ENCODE results near the gene SEL1L3.
A peak's percentile ranks its signal among the peaks of the same experiment; 100 is the strongest.

Gene SEL1L3

DNA sequence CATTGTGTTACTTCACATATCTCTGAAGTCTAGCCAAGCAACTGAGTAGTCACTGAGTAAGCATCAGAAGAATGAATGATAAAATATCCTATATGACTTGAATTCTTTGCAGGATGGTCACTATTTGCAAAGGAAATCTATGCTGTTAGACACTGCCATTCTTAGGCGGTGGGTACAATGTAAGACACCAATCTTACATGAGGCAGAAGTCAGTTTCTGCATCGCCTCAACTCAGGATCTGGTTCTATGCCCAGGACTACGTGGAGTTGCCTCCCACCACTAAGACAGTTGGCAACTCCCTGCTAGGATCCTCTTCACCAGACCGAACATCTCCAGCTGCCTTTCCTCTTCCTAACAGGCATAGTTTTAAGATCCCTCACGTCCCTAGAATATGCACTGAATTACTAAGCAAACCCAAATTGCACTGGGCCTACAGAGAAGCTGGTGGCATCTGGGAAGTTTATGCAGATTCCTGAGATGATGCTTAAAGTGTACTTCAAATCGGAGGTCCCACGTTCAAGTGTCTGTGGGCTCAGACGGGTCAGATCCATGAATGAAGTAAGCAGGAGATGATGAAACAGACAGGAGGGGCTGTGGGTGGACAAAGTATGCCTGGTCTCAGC is 45.6 kb downstream of the SEL1L3 start:
- DNase-seq (ENCODE audit: low spot score), result peak; percentile 67

DNA sequence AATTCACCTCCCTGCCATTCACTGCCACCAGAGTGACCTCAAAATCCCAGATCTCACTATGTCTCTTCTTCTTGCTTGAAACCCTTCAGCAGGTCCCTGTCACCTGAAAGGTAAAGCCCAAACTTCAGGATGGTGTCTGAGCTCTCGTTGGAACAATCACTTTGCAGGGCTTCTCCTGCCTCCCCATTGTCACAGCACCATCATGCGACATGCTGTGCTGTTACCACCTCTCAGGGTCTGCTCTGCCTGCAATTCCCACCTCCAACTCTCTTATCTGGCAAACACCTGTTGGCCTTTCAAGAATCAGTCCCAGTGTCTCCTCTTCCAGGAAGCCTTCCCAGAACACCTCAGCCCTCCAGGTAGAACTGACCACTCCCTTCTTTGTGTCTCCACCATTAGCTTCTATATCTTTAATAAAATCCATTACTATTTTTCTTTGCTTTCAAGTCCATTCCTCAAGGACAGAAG is 46.2 kb downstream of the SEL1L3 start:
- no peak for DNase-seq (ENCODE audit: low spot score)

DNA sequence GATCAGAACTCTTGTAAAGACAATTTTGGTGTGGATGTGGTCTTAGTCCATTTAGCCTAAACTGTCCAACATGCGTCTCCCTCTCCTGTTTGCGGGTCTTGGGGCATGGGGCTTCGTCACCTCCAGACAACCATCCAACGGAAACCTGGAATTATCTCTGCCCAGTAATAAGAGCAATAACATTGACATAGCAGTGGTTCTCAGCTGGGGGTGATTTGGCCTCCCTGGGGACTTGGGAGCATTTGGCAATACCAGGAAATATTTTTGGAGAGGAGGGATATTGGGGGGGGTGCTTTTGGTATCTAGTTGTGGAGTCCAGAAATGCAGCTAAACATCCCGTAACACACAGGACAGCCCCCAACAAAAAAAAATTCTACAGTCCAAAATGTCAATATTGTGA is 47.2 kb downstream of the SEL1L3 start:
- DNase-seq (ENCODE audit: low spot score), result no peak

DNA sequence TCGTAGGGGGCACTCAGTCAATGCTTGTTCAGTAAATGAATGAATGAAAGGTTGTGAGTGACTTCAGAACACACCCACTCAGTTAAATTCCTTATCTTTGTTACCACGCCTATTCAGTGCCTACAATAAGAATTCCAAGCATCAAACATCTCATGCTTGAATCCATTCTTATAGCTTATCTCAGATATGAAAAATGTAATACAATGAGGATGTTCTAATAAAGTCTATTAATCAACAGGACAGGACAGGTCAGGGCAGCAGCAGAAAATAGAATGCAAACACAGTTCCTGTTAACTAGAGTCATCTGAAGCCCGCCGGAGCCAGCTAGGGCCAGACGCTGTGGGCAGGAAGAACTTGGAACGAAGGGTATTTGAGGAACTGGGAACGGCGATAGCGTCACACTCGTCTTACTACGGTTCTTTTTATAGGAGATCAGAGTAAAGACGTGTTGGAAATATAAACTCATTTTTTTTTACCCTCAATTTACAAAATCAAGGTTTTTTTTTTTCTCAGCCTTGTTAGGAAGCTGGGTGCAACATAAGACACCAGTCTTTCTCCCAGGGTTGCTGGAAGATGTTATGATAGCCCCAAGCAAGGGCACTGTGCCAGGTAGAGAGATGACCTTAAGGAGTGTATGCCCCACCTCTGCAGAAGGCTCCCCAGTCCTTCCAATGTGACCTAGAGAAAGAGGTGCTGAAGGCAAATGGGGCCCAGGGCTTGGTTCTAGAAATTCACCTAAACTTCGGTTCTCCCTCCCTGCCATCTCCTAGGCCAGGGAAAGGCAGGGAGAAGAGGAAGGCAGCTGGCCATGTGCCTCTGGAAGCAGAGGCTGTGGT is 48.3 kb downstream of the SEL1L3 start:
- DNase-seq (ENCODE audit: low spot score), result no peak

DNA sequence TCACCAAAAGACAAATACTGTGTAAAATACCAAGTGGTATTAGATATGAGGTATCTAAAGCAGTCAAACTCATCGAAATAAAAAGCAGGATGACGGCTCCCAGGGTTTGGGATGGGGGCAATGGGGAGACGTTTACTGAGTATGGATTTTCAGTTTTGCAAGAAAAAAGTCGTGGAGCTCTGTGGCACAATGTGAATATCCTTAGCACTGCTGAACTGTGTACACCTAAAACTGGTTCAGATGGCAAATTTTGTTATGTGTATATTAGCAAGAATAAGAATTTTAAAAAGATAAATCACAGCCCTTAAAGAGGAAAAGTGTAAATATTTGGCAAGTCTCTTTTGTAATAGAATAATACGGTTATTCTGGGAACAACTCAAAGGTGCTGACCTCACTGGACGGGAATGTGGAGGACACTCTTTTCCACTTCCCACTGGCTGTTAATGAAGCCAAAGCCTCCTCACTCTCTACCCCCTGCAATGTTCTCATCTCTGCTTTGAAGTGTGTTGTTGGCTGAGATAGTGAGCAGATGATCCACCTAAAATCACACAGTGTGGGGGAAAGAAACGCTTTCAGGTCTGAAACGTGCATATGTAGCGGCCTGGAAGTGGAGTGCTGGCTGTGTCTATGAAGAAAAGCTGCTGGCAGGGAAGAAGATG is 49.2 kb downstream of the SEL1L3 start:
- peak; percentile 73 for DNase-seq (ENCODE audit: low spot score)

DNA sequence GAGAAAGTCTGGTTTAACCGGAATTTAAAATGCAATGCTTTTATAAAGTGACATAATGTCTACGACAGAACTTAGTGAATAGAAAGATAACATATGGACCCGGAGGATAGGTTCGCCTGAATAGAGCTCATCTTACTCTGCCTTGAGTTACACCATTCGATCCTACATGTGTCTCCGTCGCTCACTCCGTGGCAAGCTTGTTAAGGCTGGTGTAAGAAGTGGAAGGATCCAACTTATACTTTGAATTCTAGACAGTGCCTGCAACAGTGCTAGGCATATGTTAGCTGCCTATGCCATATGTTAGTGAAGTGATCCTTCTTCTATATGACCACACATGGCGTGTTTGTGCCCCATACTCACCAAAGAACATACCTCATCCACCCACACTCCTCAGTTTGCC is 50.9 kb downstream of the SEL1L3 start:
- DNase-seq (ENCODE audit: low spot score), result no peak

DNA sequence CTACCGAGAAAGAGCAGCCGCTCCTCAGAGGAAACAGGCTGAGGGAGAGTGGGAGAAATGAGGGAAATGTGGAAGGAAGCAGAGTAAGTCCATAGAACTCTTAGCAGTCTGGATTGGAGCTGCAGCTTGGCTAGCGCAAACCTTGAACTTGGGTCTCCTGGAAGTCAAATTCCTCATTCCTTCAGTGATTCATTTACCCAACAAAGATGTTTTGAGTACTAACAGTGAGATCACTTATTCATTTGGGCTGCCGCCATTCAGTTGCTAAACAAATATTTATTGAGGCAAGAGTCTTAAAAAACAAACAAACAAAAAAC is 51.5 kb downstream of the SEL1L3 start:
- no peak for DNase-seq (ENCODE audit: low spot score)

DNA sequence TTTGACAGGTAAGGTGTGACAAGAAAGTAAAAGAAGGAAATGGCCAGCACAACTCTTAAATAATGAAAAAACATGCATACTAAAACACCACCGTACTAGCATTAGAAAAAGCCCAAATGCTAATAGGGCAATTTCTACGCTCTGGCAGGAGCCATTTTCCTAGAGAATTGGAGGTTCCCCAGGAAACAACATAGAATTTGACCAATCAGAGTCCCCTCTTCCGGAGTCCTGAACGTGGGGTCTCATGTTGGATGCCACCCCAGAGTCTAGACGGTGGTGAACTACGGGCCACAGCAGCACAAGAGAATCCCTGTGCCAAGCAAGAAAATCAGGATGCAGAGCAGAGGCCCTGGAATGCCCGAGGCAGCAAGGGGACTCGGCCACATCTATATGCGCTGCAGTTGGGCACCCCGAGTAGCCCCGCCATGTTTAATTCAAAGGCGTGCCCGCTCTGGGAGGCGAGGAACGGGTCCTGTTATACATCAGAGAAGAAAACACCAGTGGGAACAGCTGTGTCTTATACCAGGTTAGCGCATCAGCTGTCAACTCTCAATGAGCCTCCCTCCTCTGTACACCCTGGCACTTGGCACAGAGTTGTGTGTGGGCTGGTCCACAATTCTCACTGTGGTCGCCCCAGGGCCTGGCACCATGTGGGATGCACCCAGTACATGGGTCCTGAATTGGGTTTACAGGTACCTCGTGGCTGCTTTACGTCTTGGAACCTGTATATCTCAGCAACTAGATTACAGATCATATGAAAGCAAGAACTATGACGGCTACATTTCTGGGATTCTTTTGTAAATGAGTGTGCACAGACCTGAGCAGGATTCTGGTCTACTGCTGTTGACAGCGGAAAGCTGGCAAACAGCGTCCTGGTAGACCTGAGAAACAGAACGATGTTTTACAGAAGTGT is 52.1 kb downstream of the SEL1L3 start:
- no peak for DNase-seq (ENCODE audit: low spot score)

DNA sequence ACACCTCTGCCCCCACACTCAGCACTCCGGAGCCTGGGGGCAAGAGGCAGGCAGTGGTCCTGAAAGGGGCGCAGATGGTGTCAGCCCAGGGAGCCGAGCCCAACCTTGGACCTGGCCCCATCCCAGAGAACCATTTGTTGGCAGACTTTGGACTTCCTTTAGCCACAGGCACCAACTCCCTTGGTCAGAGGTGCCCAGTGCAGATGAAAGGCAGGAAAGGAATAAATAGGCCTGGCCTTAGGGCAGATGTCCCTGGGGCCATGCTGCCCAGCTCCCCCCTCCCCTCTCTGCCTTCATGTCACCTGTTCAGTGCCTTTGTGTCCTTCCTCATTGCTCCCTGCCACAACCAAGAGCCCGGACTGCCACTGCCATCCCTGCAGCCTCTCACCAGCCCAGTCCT is 52.8 kb downstream of the SEL1L3 start:
- DNase-seq (ENCODE audit: low spot score), result no peak

DNA sequence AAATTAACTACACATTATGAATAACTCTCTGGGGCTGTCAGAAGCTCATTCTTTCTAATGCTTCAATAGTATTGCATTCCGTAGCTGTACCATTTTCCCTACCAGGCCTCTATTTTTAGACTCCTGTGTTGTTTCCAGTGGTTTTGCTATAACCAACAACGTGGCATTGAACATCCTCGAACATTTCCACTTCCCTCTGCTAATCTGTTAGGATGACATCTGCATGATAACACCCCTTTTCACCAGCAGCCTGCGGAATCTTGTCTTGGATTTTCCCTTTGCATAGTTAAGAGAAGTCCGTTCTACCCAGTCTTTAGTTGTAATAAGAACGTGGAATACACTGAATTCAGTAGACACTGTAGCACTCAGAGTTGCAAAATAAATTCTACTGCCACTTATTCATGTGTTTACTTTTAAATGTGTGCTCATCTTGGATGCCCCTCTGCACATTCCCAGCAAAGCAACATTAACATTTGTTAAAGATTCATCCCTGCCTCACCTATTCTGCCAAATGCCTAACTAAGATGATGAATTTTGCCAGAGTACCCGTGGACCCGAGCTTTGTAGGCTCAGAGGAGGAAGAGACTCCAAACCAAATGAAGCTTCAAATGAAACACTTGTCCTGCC is 55.6 kb downstream of the SEL1L3 start:
- DNase-seq (ENCODE audit: low spot score), result no peak

DNA sequence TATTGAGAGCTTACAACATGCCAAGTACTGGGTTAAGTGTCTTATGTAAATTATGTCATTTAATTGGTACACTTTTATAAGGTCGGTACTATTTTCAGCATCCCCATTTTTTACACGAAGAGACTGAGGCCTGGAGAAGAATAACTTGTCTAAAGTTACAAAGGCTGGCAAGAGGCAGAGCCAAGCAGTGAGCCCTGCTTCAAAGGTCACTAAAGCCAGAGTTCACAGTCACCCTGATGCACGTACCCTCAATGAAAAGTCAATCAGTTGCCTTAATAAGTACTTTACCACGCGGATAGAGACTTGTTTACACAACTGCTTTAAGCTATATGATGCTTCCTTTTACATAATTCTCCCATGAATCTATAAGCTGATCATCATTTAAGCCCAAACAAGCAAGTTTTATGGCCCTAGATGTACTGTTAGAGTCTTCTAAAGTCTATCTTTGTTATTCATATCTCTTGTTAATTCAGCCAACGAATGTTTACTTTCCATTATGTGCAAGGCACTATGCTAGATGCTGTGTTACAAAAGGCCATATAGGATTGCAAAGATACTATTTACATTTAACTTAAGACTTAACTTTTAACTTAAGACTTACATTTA is 57.4 kb downstream of the SEL1L3 start:
- DNase-seq (ENCODE audit: low spot score), result no peak

DNA sequence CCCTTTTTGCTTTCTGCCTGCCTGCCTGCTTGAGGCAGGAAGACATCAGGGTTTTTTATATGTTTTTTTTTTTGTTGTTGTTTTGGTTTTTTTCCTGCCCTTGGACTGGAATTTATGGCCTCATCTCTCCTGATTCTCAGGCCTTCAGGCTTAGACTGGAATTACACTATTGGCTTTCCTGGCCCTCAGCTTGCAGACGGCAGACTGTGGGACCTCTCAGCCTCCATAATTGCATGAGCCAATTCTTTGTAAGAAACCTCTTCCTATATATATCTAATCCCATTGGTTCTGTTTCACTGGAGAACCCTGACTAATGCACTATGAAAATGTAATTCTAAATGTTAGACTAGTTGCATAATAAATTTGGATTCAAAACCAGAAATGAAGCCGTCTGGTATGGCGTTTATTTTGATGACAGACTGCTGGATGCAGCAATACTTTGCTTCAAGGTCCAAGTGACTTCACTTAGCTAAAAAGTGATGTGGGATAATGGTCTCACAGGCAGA is 59.0 kb downstream of the SEL1L3 start:
- no peak for DNase-seq (ENCODE audit: low spot score)

DNA sequence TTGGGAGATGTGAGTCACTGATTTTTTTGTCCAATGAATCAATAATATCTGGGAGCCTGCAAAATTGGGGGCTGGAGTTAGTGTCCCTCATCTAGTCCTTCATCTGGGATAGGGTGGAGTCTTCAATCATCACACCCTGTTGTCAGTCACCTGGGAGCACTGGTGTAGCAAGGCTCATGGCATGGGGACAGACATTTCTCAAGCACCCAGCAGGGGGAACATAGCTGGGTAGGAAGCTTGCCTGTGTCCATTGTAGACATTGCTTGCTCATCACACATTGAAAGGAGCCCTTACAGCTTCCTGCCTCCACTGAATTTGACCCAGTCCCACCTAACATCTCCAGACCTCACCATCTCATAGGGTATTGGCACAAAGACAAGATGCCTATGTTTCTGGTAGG is 61.2 kb downstream of the SEL1L3 start:
- DNase-seq (ENCODE audit: low spot score), result no peak

DNA sequence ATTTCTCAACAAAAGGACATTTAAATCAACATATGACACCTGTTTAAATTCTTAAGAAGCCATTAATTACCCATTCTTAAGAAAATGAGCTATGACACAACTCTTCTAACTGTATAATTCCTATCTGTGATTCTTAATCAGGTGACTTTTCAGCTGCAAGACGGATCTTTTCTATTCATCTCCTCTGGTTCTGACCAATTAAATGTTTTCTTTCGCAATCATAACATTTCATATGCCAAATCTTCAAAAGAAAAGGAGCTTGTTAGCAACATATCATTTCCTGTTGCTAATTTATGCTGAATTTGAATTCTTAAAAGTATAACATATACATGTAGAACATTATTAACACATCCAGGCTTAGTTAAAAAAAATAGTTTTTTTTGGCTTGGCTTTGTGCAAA is 62.5 kb downstream of the SEL1L3 start:
- no peak for DNase-seq (ENCODE audit: low spot score)

DNA sequence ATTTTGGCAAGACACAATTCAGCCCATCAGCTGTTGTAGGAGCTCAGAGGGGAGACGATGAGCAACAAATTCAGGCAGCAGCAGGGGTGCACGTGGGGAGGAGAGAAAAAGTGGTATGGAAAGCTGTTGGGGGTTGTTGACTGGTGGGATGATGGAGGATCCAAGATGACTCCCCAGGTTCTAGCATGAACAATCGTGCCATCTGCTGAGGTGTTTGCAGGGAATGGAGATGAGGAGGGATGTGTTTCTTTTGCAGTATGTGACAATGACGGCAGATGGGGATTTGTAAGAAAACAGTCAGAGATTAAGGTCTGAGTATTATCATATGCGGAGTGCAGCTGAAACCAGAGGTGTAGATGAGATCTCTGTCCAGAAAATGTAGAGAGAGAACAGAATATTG is 63.3 kb downstream of the SEL1L3 start:
- no peak for DNase-seq (ENCODE audit: low spot score)

DNA sequence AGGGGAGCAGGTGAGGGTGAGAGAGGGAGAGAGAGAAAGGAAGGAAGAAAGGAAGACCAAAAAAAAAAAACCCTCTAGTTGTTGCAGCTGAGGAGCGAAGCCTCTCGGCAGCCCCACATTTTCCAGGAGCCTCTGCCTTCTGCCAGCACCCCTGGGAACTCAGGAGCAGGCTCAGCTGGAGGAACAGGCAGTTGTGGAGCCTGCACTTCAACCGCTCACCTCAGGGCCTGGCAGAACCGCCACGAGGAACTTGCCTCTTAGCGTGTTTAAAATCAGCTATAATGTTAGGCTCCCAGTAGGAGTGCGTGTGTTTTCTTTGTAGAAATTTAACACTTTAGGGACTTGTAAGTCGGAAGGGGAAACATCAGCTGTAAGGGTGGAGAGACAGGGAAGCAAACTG is 65.7 kb downstream of the SEL1L3 start:
- no peak for DNase-seq (ENCODE audit: low spot score)

DNA sequence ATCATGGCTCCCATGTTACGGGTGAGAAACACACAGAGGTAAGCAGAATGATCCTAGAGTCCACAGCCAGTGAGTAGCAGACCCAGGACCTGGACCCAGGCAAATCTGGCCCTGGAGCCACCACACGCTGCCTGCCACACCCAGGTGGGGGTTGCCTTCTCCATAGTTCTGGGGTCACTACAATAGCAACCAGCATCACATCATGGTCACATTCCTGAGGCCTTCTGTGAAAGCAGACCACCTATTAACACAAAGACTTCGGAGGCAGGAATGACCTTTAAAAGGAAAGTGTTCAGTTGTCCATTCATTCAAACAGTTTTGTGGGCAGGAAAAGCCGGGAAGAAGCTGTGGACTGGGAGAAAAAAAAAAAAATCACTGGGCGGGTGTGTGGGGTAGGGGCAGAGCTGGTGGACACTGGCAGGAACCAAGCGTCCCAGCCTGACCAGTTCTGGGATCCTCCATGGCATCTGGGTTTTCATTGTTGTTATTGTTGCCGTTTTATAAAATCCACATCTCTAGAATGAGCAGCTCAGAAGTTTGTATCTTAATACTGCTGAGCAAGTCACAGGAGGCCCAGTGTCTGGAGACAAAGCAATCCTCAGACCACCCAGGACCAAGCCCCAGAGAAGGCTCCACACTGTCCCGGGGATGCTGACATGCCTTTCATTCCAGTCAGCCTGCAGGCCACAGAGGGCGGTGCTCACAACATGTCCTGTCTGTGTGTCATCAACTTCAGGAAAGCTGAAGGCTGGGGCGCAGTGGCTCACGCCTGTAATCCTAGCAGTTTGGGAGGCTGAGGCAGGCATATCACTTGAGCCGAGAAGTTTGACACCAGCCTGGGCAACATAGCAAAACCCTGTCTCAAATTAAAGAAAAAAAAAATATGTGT is 67.0 kb downstream of the SEL1L3 start:
- peak; percentile 88 for DNase-seq (ENCODE audit: low spot score)

DNA sequence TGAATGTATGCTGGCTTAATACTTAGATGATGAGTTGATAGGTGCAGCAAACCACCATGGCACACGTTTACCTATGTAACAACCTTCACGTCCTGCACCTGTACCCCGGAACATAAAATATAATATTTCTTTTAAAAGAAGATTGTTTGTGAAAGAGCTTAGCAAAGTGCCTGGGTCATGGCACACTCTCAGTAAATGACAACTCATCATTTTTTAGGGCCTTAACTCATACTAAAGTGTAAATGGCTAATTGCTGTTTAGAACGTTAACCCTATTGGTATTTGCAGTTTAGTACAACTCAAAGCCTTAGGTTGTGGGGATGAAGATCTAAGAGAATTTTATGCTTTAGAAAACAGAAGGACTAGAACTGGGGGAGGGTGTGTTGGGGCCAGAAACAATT is 67.7 kb downstream of the SEL1L3 start:
- no peak for DNase-seq (ENCODE audit: low spot score)

DNA sequence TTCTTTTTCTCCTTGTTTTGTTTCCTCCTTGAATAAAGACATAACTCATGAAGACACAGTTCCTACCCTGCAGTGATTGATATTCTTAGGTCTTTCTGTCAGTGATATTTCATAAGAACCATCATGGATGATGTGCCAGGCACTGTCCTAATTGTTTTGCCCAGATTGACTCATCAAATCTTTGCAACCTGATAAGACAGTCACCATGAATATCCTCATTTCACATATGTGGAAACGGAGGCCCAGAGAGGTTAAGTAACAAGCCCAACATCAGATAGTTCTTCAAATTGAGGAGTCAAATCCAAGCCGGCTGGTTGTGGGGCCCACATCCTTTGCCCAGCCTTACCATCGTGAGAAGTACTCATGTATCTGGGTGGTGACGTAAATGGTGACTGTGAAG is 69.9 kb downstream of the SEL1L3 start:
- no peak for DNase-seq (ENCODE audit: low spot score)

DNA sequence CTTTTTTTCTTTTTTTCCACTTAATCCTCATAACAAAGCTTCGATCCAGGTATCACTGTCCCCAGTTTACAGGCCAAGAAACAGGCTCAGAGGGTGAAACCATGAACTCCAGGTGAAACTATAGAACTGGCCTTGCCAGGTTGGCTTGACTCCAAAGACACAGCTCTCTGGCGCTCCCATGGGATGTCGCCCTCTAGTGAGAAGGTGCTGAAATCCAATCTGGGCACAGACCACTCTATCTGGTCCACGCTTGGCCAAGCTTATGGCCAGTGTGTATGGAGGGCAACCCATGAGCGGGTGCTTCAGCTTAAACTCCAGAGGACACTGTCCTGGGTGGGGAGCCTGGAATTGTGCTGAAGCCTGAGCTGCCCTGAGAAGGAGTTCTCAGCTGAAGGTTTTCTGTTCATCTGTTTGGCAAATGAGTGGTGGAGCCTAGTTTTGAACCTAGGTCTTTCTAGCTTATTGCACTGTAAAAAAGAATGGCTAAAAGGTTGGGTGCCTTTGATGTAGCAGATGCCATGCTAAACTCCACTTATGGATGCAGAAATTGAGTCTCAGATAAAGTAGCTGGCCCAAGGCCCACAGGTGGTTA is 70.5 kb downstream of the SEL1L3 start:
- no peak for DNase-seq (ENCODE audit: low spot score)

Data from GM03348 (cell line).